GM19463 (cell line): Measurements from ENCODE around the gene HYLS1.
"Not testable (repeated sequence)": the region's sequence is repeated elsewhere in the genome, so short reads cannot be mapped to it uniquely, and the experiment has no call there.

Source experiments
- ATAC-seq: cut with Tn5 transposase; IDR thresholded peaks from one replicate; pipeline ENCODE4 v1.9.1; 2021; ENCODE audit warnings: mild to moderate bottlenecking, moderate library complexity; ENCODE audit not compliant: unreplicated experiment

HYLS1 gene, protein sequence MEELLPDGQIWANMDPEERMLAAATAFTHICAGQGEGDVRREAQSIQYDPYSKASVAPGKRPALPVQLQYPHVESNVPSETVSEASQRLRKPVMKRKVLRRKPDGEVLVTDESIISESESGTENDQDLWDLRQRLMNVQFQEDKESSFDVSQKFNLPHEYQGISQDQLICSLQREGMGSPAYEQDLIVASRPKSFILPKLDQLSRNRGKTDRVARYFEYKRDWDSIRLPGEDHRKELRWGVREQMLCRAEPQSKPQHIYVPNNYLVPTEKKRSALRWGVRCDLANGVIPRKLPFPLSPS

DNA sequence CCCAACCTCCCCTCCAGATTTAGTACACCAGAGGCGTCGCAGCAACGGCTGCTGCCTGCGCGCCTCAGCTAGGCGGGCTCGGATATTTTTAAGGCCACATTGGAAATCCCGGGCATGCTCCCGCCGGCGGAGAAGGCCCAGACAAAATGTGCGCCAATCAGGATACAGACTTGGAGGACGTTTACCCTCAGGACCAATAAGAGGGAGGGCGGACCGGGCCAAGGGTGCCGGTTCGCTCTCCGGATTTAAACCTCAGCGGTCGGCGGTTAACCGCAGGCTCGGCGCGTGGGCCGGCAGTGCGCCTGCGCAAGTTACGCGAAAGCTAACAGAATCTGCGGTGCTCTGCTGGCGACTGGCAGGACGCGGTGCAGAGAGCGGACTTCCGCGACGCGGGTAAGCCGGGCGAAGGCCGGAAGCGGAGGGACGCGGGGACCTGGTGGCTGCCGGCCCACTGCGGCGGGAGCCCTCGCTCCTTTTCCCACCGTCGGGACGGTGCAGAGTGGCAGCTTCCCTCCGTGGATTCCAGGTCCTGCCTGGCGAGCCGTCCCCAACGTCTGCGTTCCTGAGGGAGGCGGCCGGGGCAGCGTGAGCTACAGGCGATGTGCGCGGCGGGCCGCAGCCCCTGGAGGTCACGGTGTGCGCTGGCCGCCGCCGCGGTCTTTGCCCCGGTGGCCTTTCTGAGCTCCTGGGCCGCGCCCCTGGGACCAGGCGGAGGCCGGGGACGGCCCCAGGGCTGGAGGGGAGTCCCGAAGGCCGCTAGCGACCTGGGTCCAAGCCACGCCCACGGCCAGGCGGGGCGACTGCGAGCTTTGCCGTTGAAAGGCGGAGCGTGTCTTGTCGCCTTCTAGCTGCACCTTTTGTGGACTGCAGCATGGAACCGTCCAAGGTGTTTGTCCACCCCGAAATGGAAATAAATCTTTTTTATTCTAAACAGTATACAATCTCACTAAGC, at the start of gene HYLS1:
HYLS1 (plus strand) TSS at position 296 of the 952 bp plus-strand sequence. CDS start 11,701 bp downstream, outside the sequence.
- ATAC-seq = peak; percentile 83

- no peak for ATAC-seq
Measured at GRCh38 chr11:125842321-125842948, 45.0 kb upstream of the HYLS1 start.

- no peak for ATAC-seq
Measured at GRCh38 chr11:125846188-125846587, 41.3 kb upstream of the HYLS1 start.

DNA sequence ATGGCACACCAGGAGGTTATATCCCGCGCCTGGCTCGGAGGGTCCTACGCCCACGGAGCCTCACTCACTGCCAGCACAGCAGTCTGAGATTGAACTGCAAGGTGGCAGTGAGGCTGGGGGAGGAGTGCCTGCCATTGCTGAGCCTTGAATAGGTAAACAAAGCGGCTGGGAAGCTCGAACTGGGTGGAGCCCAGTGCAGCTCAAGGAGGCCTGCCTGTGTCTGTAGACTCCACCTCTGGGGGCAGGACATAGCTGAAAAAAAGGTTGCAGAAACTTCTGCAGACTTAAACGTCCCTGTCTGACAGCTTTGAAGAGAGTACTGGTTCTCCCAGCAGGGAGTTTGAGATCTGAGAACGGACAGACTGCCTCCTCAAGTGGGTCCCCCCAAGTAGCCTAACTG, 29.8 kb upstream of the HYLS1 start:
- not testable (repeated sequence) for ATAC-seq

GRCh38 chr11:125862786-125863185, 24.7 kb upstream of the HYLS1 start:
- ATAC-seq = not testable (repeated sequence)

- ATAC-seq = not testable (repeated sequence)
Measured at GRCh38 chr11:125865354-125865753, 22.1 kb upstream of the HYLS1 start.

GRCh38 chr11:125869521-125869920, 17.9 kb upstream of the HYLS1 start:
- no peak for ATAC-seq

DNA sequence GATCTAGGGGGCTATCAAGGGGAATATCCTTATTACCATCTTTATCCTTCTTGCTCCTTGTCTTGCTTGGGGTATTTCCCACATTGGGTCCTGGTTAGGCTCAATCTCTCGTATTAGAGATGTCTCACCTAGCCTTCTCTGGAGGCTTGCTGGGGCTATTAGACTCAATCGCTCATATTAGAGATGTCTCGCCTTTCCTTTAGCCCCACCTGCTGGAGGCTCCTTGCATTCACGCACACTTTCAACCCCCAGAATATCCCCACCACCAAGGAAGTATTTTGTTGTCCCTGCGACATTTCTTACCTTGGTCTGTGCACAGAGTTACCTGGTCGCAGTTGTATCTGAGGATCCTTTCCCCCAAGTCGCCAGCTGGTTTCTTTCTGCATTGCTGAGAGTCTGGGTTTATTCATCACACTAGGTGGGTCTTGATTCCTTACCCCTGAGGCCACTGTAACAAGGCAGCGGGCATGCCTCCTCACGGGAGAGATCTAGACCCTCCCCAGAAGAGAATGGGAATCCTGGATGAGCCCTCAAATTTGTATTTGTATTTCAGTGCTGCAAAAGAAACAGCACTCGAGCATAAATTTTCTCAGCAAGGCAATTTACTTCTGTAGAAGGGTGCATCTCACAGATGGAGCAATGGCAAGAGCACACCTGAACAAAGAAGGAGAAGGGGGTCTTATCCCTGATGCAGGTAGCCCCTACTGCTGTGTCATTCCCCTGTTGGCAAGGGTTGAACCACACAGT, 15.9 kb upstream of the HYLS1 start:
- ATAC-seq = no peak

DNA sequence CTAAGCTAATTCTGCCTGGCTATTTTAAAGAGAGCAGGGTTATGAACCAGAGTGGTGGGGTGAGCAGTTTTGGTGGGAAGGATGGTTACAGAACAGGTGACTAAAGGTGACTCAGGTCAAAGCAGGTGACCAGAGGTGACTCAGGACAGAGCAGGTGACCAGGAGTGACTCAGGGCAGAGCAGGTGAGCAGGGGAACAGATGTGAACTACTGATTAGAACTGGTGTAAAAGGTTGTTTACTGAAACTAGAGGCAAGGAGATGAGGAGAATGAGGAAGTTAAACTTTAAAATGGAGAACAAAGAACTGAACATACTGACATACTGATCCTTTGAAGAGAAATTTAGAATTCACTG, 15.4 kb upstream of the HYLS1 start:
- no peak for ATAC-seq

DNA sequence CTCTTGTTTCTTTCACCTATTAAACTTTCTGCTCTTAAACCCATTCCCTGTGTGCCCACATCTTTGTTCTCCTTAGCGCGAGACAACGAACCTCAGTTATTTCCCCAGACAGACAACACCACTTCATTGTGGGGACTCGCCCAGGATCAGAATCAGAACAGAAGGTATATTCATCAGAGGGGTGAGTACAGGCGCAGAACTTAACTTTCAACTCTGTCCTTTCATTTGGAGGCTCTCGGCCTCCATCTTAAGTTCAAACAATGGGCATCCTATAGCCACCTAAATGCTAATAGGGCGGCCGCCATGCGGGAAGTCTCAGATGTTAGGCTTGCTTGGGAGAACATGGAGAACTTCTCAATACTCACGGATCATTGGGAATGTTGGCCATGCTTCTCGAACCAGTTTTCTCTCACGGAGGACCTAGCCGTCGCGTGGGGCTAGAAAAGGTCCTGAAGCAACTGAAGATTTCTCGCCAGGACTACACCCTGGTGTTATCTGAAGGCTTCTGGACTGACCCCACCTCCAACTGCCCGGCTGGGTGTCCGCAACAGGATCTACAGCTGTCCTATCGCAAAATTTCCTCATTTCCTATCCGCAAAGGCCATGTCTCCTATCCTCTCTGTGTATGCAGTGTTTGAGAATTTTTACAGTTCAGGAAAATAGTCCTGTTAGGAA, 13.4 kb upstream of the HYLS1 start:
- ATAC-seq = no peak

DNA sequence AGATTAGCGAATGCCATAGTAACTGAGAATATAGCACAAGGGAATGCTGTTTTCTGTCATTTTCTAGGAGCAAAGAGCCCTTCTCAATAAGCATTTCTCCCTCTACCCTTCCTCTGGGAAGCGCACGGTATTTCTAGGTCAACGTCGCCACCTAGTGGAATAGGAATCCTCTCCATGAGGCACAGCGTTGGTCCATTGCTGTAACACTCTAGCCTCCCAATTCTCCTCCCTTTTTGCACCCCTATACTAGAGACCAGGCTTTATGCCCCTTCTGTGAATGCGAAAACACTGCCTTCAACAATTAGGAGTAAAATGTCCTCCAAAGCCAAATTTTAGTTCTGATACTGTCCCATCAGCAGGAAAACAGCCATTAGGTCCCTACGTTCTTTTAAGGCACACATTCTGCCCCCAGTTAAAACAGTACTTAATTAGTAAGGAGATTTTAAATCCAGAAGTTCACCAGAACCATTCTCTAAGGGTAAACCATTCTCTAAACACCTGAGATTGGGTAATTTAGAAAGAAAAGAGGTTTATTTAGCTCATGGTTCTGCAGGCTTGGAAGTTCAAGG, 12.8 kb upstream of the HYLS1 start:
- ATAC-seq = peak; percentile 95

DNA sequence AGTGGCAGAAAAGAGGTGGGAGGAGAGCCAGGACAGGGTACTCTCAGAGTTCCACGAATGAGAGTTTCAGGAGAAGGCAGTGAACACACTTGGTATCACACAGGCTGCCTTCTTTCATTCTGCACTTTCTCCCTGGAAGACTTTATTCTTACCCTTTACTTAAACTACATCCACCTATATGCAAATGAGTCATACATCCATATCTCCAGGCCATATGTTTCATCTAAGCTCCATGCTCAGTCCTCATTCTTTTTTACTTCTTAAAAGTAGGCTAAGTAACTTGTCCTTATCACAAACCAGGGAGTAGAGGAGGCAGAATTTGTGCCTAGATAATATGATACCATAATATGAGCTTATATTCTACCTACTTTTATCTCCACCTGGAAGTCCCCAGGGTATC, 6.2 kb upstream of the HYLS1 start:
- ATAC-seq = no peak

GRCh38 chr11:125883375-125883774, 4.1 kb upstream of the HYLS1 start:
- no peak for ATAC-seq

DNA sequence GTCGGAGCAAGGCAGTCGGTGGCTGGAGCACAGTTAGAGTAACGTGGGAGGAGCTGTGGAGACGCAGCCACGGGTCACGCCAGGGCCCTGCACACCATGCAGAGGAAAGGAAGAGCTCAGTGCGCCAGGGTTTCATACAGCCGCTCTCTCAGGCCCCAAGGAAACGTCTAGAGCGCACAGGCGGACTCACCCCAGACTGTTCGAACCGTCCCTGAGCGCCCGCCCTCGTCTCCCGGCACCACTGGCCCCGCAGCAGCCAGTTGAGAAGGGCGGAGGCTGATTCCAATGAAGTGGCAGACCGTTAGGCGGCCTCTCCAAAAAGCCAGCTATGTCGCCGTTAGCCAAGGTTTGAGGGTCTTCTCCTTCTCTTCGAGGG, 483 bp upstream of the HYLS1 start:
- peak; percentile 13 for ATAC-seq

GRCh38 chr11:125890447-125891100, 3.1 kb downstream of the HYLS1 start:
- no peak for ATAC-seq

DNA sequence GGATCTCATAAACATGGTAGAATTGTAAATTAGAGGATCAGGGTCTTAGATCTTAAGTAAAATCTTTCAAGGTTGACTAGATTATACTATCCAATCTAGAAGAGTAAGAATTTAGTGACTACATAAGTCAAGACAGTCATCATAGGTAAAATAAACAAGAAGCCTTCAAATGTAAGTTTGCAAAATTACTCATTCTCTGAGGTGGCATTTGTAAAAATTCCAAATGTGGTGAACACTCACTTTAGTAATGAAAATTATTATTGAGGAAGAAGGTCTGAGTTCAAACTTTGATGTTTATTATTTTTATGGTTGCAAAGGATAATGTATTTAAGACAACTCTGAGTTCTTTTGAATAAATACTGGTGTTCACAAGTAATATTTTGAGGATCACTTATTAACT, 4.6 kb downstream of the HYLS1 start:
- ATAC-seq = no peak

GRCh38 chr11:125892994-125893393, 5.5 kb downstream of the HYLS1 start:
- ATAC-seq = no peak

GRCh38 chr11:125901872-125902271, 14.4 kb downstream of the HYLS1 start:
- no peak for ATAC-seq

GRCh38 chr11:125902277-125902926, 14.9 kb downstream of the HYLS1 start:
- ATAC-seq = no peak
